GDM1 (cell line): ENCODE measurements around the gene KIAA1549.
"Not testable (repeated sequence)": the region's sequence is repeated elsewhere in the genome, so short reads cannot be mapped to it uniquely, and the experiment has no call there.

Source experiments
- DNase-seq: peaks from one replicate; lab custom pipeline; 2025; lab: John Stamatoyannopoulos, UW

Gene KIAA1549

GRCh38 chr7:138943061-138943460 lies 38.1 kb downstream of the KIAA1549 start:
- DNase-seq, result no peak

- no peak for DNase-seq
These were observed 39.6 kb downstream of the KIAA1549 start for GRCh38 chr7:138941545-138941944.

- not testable (repeated sequence) for DNase-seq
These were observed 40.6 kb downstream of the KIAA1549 start for GRCh38 chr7:138940602-138941001.

- no peak for DNase-seq
These were observed 43.7 kb downstream of the KIAA1549 start for GRCh38 chr7:138937484-138937883.

- no peak for DNase-seq
These were observed 45.7 kb downstream of the KIAA1549 start for GRCh38 chr7:138935465-138936011.

- no peak for DNase-seq
These were observed 46.3 kb downstream of the KIAA1549 start for GRCh38 chr7:138934861-138935260.

GRCh38 chr7:138934367-138934766 lies 46.8 kb downstream of the KIAA1549 start:
- no peak for DNase-seq

GRCh38 chr7:138932870-138933269 lies 48.3 kb downstream of the KIAA1549 start:
- DNase-seq, result no peak

- no peak for DNase-seq
These were observed 48.8 kb downstream of the KIAA1549 start for GRCh38 chr7:138932427-138932826.

- DNase-seq, result no peak
These were observed 51.2 kb downstream of the KIAA1549 start for GRCh38 chr7:138929969-138930368.

GRCh38 chr7:138926241-138926612 lies 55.0 kb downstream of the KIAA1549 start:
- no peak for DNase-seq

GRCh38 chr7:138924501-138925225 lies 56.5 kb downstream of the KIAA1549 start:
- no peak for DNase-seq

GRCh38 chr7:138921277-138921676 lies 59.9 kb downstream of the KIAA1549 start:
- DNase-seq, result no peak

- DNase-seq, result no peak
These were observed 61.3 kb downstream of the KIAA1549 start for GRCh38 chr7:138919911-138920310.

- DNase-seq, result no peak
These were observed 62.0 kb downstream of the KIAA1549 start for GRCh38 chr7:138919216-138919615.

GRCh38 chr7:138918756-138919155 lies 62.4 kb downstream of the KIAA1549 start:
- DNase-seq, result no peak

- no peak for DNase-seq
These were observed 63.0 kb downstream of the KIAA1549 start for GRCh38 chr7:138918176-138918575.

GRCh38 chr7:138917771-138918170 lies 63.4 kb downstream of the KIAA1549 start:
- DNase-seq, result no peak

GRCh38 chr7:138916731-138917130 lies 64.5 kb downstream of the KIAA1549 start:
- no peak for DNase-seq

- DNase-seq, result no peak
These were observed 64.9 kb downstream of the KIAA1549 start for GRCh38 chr7:138916275-138916674.

- no peak for DNase-seq
These were observed 67.4 kb downstream of the KIAA1549 start for GRCh38 chr7:138913783-138914182.

GRCh38 chr7:138911007-138911406 lies 70.2 kb downstream of the KIAA1549 start:
- no peak for DNase-seq

GRCh38 chr7:138907850-138908249 lies 73.3 kb downstream of the KIAA1549 start:
- no peak for DNase-seq
